GM18868 (cell line): ENCODE results near the gene ORC3.
"Not testable (repeated sequence)": the region's sequence is repeated elsewhere in the genome, so short reads cannot be mapped to it uniquely, and the experiment has no call there.

Source experiments
- ATAC-seq: cut with Tn5 transposase; IDR thresholded peaks from one replicate; pipeline ENCODE4 v1.9.1; 2021; ENCODE audit warnings: mild to moderate bottlenecking, moderate library complexity; ENCODE audit not compliant: unreplicated experiment

ORC3 gene

GRCh38 chr6:87690441-87690840, 100.5 kb downstream of the ORC3 start:
- no peak for ATAC-seq

DNA sequence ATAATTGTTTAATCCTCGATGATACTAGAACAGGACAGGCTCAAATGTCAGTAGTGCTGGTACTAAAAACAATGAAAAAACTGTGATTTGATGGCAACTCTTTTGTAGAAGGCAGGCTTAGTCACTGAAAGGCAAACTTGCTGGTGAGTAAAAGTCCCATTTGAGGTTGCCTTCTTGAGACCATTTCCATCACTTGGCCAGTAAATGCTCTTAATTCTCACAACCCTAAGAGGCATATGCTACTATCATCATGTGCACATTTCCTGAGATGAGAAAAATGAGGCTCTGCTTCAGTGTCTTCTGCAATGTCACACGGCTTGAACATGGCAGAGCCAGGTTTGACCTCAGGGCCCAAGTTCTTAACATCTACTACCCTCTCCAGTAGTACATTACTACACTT, 102.2 kb downstream of the ORC3 start:
- peak; percentile 51 for ATAC-seq

GRCh38 chr6:87696817-87697216, 106.9 kb downstream of the ORC3 start:
- not testable (repeated sequence) for ATAC-seq

DNA sequence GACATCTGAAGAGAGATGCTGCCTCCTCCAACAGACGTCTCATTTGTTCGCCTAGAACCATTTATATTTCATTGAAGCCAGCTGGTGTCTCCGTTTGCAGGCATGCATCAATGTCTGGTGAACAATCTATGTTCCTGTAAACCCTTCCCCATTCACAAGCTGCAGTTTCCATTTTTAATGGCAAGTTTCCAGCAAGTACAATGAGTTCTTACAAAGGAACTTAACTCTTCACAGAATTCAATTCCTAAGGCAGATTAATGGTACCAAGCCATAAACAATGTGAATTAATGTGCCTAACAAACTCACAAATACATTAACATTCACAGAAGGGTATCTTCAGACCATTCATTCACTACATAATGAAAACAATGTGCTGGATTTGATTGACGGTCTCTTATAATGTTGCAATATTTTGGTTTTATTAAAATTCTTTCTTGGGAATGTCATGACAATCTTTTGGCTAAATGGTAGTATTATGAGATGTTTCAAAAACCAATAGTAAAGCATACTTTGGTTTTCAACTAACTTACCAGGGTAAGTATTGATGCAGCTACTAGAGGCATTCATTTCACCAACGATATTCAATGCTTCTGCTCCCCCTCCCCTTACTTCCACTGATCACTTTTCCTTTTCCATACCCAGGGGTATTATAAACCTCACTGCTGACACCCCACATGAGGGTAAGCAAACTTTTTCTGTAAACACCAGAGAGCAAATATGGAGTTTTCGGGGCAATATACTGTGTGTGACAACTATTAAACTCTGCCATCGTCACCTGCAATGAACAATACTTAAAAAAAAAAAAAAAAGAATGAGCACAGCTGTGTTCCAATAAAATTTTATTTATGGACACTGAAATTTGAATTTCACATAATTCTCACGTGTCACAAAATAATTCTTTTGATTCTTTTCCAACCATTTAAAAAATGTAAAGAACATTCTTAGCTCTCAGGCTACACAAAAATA, 107.9 kb downstream of the ORC3 start:
- no peak for ATAC-seq

DNA sequence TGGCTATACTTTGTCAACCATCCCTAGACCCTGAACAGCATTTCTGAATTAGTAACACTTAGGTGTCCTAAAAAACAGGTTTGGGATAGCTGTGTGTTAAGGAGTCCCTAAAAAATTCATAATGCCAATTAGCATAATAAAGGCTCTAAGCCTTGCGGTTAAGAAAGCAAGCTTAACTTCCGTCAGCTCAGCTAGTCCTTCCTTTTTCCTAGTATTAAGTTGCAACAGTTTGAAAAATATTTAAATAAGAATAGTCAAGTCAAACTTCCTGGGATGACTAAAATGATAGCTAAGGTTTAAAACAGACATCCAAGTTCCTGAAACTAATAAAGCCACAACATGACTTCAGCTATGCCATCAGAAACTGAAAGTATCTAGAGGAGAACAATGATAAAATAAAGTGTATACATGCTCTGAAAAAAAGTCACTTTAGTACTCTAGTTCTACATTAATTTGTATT, 108.6 kb downstream of the ORC3 start:
- no peak for ATAC-seq

- no peak for ATAC-seq
These were observed 109.6 kb downstream of the ORC3 start for GRCh38 chr6:87699576-87699975.

DNA sequence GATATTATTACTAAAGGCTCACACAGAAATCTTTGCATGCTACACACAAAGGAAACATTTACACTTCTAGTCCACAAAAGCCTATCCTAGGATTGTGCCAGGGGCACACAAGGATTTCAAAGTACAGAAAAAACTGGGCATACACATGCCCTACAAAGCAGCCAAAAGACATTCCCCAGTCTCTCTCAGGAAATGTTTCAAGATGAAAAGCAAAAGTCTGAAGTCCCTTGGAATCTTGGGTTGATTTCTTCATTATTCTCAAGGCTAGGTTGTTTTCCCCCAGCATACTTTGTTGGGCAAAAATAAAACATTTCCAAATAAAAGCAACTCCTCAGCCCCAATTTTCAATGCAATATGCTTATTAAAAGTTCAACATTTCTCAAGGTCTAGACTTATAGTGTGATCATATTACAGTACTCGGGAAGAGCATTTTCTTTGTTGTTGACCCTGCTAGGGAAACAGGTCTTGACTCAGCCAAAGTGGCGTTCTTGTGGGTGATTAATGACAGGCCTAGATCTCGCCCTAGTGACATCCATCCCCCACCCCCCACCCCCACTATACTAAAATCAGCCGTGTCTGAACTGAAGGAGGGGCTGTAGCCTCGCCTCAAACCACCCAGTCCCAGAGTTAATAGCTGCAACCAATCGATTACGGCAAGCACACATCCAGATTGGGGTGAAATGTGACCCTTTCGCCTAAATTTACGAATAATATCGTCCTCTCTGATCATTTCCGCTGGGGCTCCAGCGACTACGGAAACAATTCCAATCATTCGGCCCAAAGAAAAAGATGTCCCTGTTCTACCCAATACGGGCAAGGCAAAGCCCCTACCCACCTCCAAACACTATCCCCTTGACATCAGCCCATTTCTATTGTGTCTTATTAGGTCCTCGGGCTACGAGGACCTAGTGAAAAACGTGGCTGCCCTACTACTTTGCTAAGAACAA, 110.7 kb downstream of the ORC3 start:
- ATAC-seq: no peak

- no peak for ATAC-seq
These were observed 111.4 kb downstream of the ORC3 start for GRCh38 chr6:87701344-87701675.

DNA sequence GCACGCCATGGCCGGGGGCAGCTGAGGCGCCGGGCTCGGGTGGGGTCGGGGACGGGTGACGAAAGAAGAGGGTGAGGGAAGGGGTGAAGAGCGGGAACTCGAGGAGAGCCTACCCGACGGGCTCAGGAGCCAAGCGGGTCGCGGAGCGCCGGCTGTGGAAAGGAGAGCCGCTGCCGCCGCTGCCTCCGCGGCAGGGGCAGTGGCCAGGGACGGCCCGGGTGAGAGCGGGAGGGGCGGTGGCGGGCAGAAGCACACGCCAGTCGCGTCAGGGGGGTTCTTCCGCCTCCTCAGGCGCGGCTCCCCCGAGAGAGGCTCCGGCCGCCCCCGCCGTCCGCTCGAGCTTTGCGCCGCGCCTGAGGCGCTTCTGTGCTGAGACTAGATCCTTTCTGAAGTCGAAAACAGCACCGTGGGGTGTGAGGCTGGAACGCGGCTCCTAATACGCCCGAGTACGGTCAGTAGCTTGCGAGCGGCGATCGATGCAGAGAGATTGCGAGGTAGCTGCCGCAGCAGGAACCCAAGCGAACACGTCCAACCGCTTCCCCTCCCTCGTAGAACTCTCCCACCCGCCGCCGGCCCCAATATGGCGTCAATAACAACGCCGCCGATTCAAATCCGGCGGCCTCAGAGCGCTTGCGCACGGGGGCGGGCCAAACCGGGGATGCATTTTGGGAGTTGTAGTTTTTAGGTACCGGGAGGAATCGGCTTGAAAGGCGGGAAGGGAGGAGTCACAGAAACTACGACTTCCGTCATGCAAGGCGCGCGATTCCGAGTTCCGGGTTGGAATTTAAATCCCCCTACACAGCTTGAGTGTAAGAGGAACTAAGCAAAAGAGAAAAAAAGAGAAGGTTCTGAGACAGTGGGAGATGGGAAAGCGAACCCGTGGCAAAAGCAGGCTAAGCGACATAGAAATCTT, 112.0 kb downstream of the ORC3 start, which contains the start of gene AKIRIN2:
Gene AKIRIN2, minus strand, starts transcription at position 558 of the 913 bp plus-strand sequence. Its CDS starts 549 bp downstream, at position 9.
- ATAC-seq: peak; percentile 67

- ATAC-seq: peak; percentile 10
These were observed 112.6 kb downstream of the ORC3 start for GRCh38 chr6:87702589-87702945.

- ATAC-seq: not testable (repeated sequence)
These were observed 113.1 kb downstream of the ORC3 start for GRCh38 chr6:87703039-87703438.

DNA sequence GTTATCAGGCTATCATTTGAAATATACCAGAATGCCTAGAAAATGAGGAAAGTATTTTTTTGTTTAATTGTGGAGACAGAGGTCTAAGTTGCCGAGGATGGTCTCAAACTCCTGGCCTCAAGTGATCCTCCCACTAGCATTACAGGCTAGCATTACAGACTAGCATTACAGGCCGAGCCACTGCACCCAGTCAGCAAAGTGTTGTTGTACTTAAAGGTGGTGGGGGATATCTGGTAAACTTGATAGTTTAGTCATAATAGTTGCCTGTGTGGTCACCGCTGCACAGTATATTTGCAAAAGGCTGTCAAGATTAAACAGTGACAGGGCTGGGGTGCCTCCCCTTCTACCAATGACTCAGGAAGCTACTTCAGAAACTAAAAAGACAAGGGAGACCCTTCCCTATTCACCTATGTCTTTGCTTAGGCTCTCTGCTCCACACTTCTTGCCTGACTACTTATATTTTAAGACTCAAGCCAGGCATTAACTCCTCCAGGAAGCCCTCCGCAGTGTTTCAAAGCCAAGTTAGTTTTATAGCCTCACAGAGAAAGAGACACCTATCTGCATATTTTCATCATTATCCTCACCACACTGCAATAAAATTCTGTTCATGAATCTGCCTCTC, 115.2 kb downstream of the ORC3 start:
- ATAC-seq: peak; percentile 61

DNA sequence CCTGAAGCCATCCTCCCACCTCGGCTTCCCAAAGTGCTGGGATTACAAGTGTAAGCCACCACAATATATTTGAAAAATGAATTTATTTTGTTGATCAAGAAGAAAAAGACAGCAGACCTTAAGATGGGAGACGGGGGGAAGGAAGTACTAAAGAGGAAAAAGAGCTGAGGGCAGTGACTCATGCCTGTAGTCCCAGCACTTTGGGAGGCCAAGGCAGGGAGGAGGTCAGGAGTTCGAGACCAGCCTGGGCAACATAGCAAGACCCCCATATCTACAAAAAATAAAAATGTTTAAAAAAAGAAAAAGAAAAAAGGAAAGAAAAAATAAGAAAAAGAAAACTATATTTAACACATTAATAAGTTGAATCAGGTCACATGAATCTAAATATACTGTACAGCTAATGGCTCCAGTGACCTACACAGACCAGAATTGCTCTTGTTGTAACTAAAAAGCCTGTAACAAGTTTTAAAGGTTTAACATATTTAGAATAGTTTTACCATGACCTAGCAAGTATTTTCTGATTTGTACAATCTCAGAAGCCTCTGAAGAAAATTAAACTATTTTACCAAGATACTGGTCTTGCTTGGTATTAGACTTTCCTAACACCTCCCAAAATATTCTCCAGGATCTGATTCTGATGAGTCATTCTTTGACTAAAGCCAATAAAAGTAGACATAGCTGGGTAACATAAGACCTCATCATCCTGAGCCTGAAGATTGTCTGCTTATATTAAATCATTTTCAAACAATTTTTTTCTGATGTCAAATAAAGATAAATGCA, 116.4 kb downstream of the ORC3 start:
- no peak for ATAC-seq

DNA sequence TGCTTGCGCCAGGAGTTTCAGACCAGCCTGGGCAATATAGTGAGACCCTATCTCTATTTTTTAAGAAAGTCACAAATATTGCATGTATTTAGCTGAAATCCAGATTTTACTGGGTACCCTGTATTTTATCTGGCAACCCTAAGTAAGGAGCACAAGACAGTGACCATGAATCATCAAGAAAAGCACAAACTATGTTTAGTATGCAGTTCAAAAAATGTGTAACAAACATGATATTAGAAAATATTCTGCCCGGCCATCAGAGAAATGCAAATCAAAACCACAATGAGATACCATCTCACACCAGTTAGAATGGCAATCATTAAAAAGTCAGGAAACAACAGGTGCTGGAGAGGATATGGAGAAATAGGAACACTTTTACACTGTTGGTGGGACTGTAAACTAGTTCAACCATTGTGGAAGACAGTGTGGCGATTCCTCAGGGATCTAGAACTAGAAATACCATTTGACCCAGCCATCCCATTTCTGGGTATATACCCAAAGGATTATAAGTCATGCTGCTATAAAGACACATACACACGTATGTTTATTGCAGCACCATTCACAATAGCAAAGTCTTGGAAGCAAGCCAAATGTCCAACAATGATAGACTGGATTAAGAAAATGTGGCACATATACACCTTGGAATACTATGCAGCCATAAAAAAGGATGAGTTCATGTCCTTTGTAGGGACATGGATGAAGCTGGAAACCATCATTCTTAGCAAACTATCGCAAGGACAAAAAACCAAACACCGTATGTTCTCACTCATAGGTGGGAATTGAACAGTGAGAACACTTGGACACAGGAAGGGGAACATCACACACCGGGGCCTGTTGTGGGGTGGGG, 118.9 kb downstream of the ORC3 start:
- ATAC-seq: not testable (repeated sequence)

DNA sequence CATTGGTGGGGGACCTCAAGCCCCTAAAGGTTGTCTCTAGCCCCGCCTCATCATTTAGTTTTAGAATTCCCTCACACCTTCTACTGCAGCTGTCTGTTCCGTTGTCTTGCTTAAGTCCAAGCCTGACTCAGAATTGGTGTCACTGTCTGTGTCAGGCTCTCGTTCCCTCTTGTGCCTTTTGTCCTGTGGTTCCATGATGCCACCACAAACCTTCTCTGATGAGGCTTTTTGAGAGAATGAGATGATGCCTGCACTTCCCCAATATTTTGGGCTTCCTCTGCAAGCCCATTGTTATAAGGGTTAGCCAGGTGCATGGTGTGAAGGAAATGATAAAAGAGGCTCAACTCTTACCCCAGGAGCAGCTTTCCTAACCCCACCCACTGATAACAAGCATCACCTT, 120.2 kb downstream of the ORC3 start:
- ATAC-seq: no peak

- ATAC-seq: not testable (repeated sequence)
These were observed 122.8 kb downstream of the ORC3 start for GRCh38 chr6:87712713-87713112.

DNA sequence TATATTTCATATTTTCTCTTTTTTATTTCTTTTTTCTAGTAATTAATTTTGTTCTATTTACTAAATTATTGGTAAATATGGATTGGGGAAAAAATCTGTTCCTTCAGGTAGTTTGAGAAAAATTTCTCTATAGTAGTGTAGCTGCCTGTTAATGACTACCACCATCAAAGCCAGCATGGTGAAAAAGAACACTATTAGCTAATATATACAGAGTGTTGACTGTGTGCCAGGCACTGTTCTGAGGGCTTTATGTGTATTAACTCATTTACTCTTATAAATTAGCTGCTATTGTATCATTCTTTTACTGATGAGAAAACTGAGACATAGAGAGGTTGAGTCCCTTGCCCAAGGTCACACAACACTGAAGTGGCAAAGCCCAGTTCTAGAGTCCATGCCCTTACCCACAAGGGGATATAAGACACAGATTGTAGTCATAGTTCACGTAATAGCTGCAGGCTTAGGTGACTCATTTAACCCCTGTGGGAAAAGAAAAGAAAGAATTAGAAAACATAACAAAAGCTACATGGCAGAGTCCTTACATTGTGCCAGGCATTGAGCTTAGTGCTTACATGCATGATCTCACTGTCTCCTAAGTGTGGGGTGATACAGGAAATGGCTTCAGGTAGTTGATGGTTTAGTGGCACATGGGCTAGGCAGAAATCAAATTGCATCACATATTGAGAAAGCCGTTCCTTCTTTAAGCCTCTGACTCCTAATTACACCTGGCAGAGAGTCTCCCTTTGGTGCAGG, 124.3 kb downstream of the ORC3 start:
- peak; percentile 83 for ATAC-seq
